ENCODE data around the gene HSD17B12. TPM values are rescaled to one million over a fixed set of nuclear protein-coding genes. Genes with fewer than 3 reads are reported as not detected.

Gene HSD17B12
- total and polyA plus RNA-seq, 2 of the 4 experiments (the other 2 are of a cell fraction), result 38.0 to 44.6 TPM

DNA sequence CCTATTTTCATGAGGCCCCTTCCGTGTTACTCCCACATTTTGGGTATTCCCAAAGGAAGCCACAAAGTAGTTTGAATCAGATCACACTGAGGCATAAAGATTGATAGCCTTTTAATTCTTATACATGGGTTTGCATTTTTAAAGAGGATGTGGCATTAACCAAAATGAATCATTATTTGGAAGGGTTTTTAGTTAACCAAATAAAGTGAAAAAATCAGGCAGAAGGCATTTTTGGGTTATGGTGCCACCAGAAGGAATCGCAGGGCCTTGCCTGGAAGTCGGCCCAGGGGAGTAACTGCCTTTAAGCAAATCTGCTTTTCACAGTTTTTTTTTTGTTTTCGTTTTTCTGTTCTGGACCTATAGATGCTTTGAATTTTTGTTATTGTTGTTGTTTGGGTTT lies 55.4 kb downstream of the HSD17B12 start:
- no peak overlapping the region for H2AFZ ChIP-seq (replicated peaks; ENCODE audit: low read length, poor library complexity)
- dilution Hi-C loops (cut with HindIII; ENCODE audit: low sequenced_read_pairs, unreplicated experiment) (no loop called here), intact Hi-C loops (cut with micrococcal nuclease) (loop anchor here (5.0 kb wide), 1 partner anchor 159 kb away; no protein-coding TSS in a partner anchor)

More for the DNA sequence above, 55.4 kb downstream of the HSD17B12 start:
- peak overlapping the region; percentile 84 for H3K4ac ChIP-seq (ENCODE audit: low read depth, low read length)
- H3K27ac ChIP-seq (ENCODE audit: insufficient read depth, low read length), result peak overlapping the region; percentile 41; the same call in 1 of the 2 replicates
- BruUV-seq (replicated peaks), result no TSS peak
- peak overlapping the region; percentile 29; the same call in 1 of the 2 replicates for H3K9ac ChIP-seq (ENCODE audit: low read depth, low read length)
- H3K36me3 ChIP-seq (ENCODE audit: control insufficient read depth, insufficient read depth, low read length), result peaks cover 4% of the 10 kb centered on the region
- H3K23ac ChIP-seq (ENCODE audit: low read depth, low read length), result peak overlapping the region; percentile 55; the same call in 1 of the 2 replicates
- ATAC-seq (ENCODE audit: low read depth), result peak; percentile 26
- H3K9me1 ChIP-seq (ENCODE audit: insufficient read depth, low read length), result peaks cover 3% of the 10 kb centered on the region; the same call in 1 of the 2 replicates
- in situ Hi-C loops (cut with MboI; ENCODE audit: low sequenced_read_pairs), result no loop called here
- H3K27me3 ChIP-seq (ENCODE audit: control insufficient read depth, insufficient read depth, low read length), result no peaks in the 10 kb centered on the region
- H3K4me1 ChIP-seq (ENCODE audit: control insufficient read depth, insufficient read depth, low read length), result peaks cover 11% of the 10 kb centered on the region
- no peaks in the 10 kb centered on the region for H3K9me3 ChIP-seq (ENCODE audit: control insufficient read depth, insufficient read depth, low read length)
- peak overlapping the region; percentile 59 for H4K91ac ChIP-seq (ENCODE audit: insufficient read depth, low read depth, low read length)
- peak overlapping the region; percentile 81 for H2BK20ac ChIP-seq (ENCODE audit: low read depth, low read length)
- 0% methylated on average over 1 of the region's 4 CpGs; no CpG with 5 or more reads in 1 of the 2 experiments for WGBS, 2 experiments (ENCODE audit: extremely low coverage in 2 of 2, insufficient read length in 1 of 2)
- peaks cover 48 to 62% of the 10 kb centered on the region in 2 experiments for H3K79me1 ChIP-seq (ENCODE audit: low read depth in 1 of 2, low read length in 2 of 2)
- peak overlapping the region; percentile 76 for H2BK5ac ChIP-seq (ENCODE audit: low read depth, low read length, poor library complexity, severe bottlenecking)
- peak overlapping the region; percentile 86 for H2BK120ac ChIP-seq (ENCODE audit: low read depth, low read length)
- ChIA-PET CTCF (interaction anchor here (1.3 kb wide), 1 partner anchor 10 kb away, joined by 4 read pairs; no protein-coding TSS in a partner anchor), POLR2A (ENCODE audit: unreplicated experiment) (no interaction called here)
- H3K56ac ChIP-seq (ENCODE audit: extremely low read depth, insufficient read depth, low read length), result peak overlapping the region; percentile 54; the same call in 1 of the 2 replicates
- peak overlapping the region; percentile 87 for H3K14ac ChIP-seq (replicated peaks; ENCODE audit: low read depth, low read length)
- H3K4me3 ChIP-seq (ENCODE audit: insufficient read depth, low read depth, low read length), result no peak overlapping the region
- H3K18ac ChIP-seq (ENCODE audit: low read depth, low read length), result no peak overlapping the region
- DNase-seq, result peak; percentile 71
- H4K20me1 ChIP-seq (ENCODE audit: insufficient read depth, low read length), result 0 out of 2 replicates have a peak, but pooled peaks cover 10% of the 10 kb centered on the region
- peak overlapping the region; percentile 34; the same call in 1 of the 2 replicates for H3K4me2 ChIP-seq (ENCODE audit: low read depth, low read length)
- H2BK15ac ChIP-seq (ENCODE audit: low read depth, low read length), result no peak overlapping the region; the same call in 2 of the 3 replicates
- peak overlapping the region; percentile 13; the same call in 1 of the 2 replicates for H2AK5ac ChIP-seq (ENCODE audit: low read depth, low read length)
- TF ChIP-seq BHLHE40 (IDR thresholded peaks at IDR 0.05; ENCODE audit: low read depth, low read length) (no peak), SMC3 (IDR thresholded peaks at IDR 0.05; ENCODE audit: low read depth, low read length) (peak; percentile 26; the same call in 1 of the 2 replicates), USF2 (IDR thresholded peaks at IDR 0.05; ENCODE audit: low read depth, low read length) (no peak), RCOR1 (IDR thresholded peaks at IDR 0.05; ENCODE audit: insufficient replicate concordance, low read length) (no peak), CHD1 (IDR thresholded peaks at IDR 0.05; ENCODE audit: low read depth, low read length) (no peak), MAZ (IDR thresholded peaks at IDR 0.05; ENCODE audit: borderline replicate concordance, low read depth, low read length) (no peak), RAD21 (IDR thresholded peaks at IDR 0.05; ENCODE audit: low read length) (peak; percentile 47), CTCF (conservative IDR thresholded peaks at IDR 0.05; ENCODE audit: low read depth, low read length) (peak; percentile 44)
- H4K8ac ChIP-seq (ENCODE audit: low read depth in 2 of 2, low read length in 2 of 2), result peak overlapping the region in 1 of 2 experiments; percentile 71; a peak in 2 of 4 replicates
- H4K5ac ChIP-seq (ENCODE audit: low read depth, low read length), result no peak overlapping the region
- H2AK9ac ChIP-seq (replicated peaks; ENCODE audit: low read depth, low read length, poor library complexity), result peak overlapping the region; percentile 17

Data from IMR-90 (cell line).